ENCODE data around the gene NUP93.

DNA sequence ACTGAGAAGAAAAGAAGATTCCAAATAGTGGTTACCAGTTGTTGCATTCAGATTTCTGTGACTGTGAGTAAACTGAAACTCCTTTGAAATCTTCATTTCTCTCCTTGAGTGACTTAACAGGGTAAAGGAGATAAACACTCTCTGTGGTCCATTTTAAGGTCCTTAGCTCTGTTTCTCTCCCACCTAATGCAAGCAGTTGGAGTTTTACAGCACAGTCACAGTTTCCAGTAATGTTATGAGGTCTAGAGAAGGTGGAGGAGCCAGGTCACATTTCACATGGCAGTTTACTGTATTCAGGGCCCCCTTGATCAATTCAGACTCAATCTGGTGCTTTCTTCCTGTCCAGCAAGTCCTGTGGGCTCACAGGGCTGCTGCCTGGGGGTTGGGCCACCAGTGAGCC lies 102.8 kb downstream of the NUP93 start:
- TF ChIP-seq, protein P1, sequence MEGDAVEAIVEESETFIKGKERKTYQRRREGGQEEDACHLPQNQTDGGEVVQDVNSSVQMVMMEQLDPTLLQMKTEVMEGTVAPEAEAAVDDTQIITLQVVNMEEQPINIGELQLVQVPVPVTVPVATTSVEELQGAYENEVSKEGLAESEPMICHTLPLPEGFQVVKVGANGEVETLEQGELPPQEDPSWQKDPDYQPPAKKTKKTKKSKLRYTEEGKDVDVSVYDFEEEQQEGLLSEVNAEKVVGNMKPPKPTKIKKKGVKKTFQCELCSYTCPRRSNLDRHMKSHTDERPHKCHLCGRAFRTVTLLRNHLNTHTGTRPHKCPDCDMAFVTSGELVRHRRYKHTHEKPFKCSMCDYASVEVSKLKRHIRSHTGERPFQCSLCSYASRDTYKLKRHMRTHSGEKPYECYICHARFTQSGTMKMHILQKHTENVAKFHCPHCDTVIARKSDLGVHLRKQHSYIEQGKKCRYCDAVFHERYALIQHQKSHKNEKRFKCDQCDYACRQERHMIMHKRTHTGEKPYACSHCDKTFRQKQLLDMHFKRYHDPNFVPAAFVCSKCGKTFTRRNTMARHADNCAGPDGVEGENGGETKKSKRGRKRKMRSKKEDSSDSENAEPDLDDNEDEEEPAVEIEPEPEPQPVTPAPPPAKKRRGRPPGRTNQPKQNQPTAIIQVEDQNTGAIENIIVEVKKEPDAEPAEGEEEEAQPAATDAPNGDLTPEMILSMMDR (IDR thresholded peaks at IDR 0.05), result no peak
- TF ChIP-seq POLR2A (IDR thresholded peaks at IDR 0.05), result no peak
